A673 (cell line): Measurements from ENCODE around the gene MICU1. TPM values are rescaled to one million over a fixed set of nuclear protein-coding genes. Genes with fewer than 3 reads are reported as not detected.

ENCODE experiments used
- BruUV-seq: library from RNA; stranded (reverse); fragments of 400-500 nt; replicated peaks from 2 replicates; lab custom pipeline; 2021; lab: Mats Ljungman, UMichigan
- CTCF ChIA-PET: fragments of 300-600 bp; sonication (Branson Sonifier 250); formaldehyde crosslinking; loops from one replicate; lab custom pipeline; 2022; ENCODE audit warnings: antibody characterized with exemption; lab: Charles Lee
- POLR2A ChIA-PET: fragments of 300-600 bp; sonication (Branson Sonifier 250); formaldehyde crosslinking; loops from one replicate; lab custom pipeline; 2022; ENCODE audit warnings: antibody characterized with exemption; ENCODE audit not compliant: low non-redundant PET; lab: Charles Lee
- DNase-seq: peaks from one replicate; pipeline ENCODE4 v3.0.0-alpha.2; 2015; ENCODE audit warnings: low spot score
- H3K27ac ChIP-seq: fragments of 200-600 bp; sonication (generic); 2 replicates; pipeline ENCODE4 v1.5.1; 2016; ENCODE audit warnings: mixed run types, low read depth, mild to moderate bottlenecking, mixed read lengths, antibody characterized with exemption, low read length; ENCODE audit not compliant: poor library complexity, severe bottlenecking
- H3K27me3 ChIP-seq: fragments of 200-600 bp; sonication (generic); replicated peaks from 2 replicates; pipeline ENCODE4 v1.6.1; 2017; ENCODE audit warnings: mixed run types, low read depth, mild to moderate bottlenecking, mixed read lengths, antibody characterized with exemption, low read length; ENCODE audit not compliant: insufficient read depth, poor library complexity
- H3K36me3 ChIP-seq: fragments of 200-600 bp; sonication (generic); 2 replicates; pipeline ENCODE4 v1.6.1; 2016; ENCODE audit warnings: mixed run types, mild to moderate bottlenecking, mixed read lengths, antibody characterized with exemption, low read length; ENCODE audit not compliant: insufficient read depth, poor library complexity, severe bottlenecking
- H3K4me1 ChIP-seq: fragments of 200-600 bp; sonication (generic); 2 replicates; pipeline ENCODE4 v1.6.1; 2017; ENCODE audit warnings: mixed run types, mild to moderate bottlenecking, mixed read lengths, antibody characterized with exemption, low read length; ENCODE audit not compliant: insufficient read depth, poor library complexity, severe bottlenecking
- H3K4me3 ChIP-seq: fragments of 200-600 bp; sonication (generic); 2 replicates; pipeline ENCODE4 v1.5.1; 2016; ENCODE audit warnings: low read depth, mixed run types, mild to moderate bottlenecking, mixed read lengths, low read length; ENCODE audit not compliant: poor library complexity, severe bottlenecking
- H3K9me3 ChIP-seq: fragments of 200-600 bp; sonication (generic); 2 replicates; pipeline ENCODE4 v1.6.1; 2016; ENCODE audit warnings: mixed run types, low read depth, mild to moderate bottlenecking, mixed read lengths, antibody characterized with exemption, low read length; ENCODE audit not compliant: poor library complexity, severe bottlenecking
- EZH2 ChIP-seq: fragments of 200-600 bp; sonication (generic); IDR thresholded peaks from 2 replicates; pipeline ENCODE4 v1.6.1; 2017; ENCODE audit warnings: borderline replicate concordance, low read depth, mild to moderate bottlenecking, mixed read lengths, antibody characterized with exemption, low read length; ENCODE audit not compliant: poor library complexity, severe bottlenecking
- intact Hi-C: fragments of 100-400 bp; cut with micrococcal nuclease; formaldehyde crosslinking; loops from one replicate; pipeline ENCODE4 v1.10.0; 2022; ENCODE audit not compliant: unreplicated experiment
- total RNA-seq: library from RNA; stranded (reverse); gene quantifications from 2 replicates; pipeline ENCODE4 v1.2.3, GENCODE V29; 2021
- TF ChIP-seq, protein P1 (sequence below): fragments of 300-800, 200-600 bp; sonication (generic); conservative IDR thresholded peaks from 2 replicates; pipeline ENCODE4 v1.5.1; 2017; ENCODE audit warnings: low read depth, mild to moderate bottlenecking, antibody characterized with exemption, low read length, moderate library complexity, mixed read lengths

Gene MICU1
- total RNA-seq, 1 experiment from 2014 or later, result 37.7 TPM

DNA sequence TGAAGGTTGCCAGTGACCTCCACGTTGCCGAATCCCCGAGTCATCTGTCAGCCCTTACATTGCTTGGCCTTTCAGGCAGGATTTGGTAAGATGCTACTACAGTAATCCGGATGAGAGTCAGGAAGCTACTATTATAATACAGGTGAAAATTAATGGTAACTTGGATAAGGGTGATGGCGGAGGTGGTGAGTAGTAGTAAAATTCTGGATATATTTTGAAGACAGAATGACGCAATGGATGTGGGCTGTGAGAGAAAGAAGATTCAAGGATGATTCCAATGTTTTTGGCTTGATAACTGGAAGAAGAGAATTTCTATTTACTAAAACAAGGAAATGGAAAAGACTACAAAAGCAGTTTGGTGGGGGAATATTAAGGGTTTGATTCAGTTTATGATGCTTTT, 269.8 kb downstream of the MICU1 start:
- Histone ChIP-seq H3K4me1 (peaks cover 8% of the 10 kb centered on the region), H3K36me3 (no peaks in the 10 kb centered on the region), H3K9me3 (no peaks in the 10 kb centered on the region), H3K4me3 (no peak overlapping the region), H3K27ac (no peak overlapping the region), H3K27me3 (no peaks in the 10 kb centered on the region)
- BruUV-seq, result no TSS peak
- intact Hi-C loops, result no loop called here
- no peak for TF ChIP-seq EZH2
- TF ChIP-seq, protein P1, sequence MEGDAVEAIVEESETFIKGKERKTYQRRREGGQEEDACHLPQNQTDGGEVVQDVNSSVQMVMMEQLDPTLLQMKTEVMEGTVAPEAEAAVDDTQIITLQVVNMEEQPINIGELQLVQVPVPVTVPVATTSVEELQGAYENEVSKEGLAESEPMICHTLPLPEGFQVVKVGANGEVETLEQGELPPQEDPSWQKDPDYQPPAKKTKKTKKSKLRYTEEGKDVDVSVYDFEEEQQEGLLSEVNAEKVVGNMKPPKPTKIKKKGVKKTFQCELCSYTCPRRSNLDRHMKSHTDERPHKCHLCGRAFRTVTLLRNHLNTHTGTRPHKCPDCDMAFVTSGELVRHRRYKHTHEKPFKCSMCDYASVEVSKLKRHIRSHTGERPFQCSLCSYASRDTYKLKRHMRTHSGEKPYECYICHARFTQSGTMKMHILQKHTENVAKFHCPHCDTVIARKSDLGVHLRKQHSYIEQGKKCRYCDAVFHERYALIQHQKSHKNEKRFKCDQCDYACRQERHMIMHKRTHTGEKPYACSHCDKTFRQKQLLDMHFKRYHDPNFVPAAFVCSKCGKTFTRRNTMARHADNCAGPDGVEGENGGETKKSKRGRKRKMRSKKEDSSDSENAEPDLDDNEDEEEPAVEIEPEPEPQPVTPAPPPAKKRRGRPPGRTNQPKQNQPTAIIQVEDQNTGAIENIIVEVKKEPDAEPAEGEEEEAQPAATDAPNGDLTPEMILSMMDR, result no peak
- DNase-seq, result no peak
- POLR2A ChIA-PET, result no interaction called here
- CTCF ChIA-PET, result no interaction called here

DNA sequence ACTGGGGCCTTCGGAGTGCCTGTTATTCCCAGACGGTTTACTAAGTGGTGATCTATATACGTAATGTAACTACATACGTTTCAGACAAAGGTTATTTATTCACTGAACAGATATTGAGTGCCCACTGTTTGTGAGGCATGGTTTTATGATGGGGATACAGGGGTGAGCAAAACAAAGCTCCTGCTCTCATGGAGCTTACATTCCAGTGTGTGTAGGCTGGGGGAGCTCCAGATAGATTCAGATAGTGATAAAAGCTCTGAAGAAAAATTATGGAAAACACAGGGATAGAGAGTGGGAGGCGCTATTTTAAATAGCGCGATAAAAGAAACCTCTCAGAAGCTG, 270.7 kb downstream of the MICU1 start:
- TF ChIP-seq, protein P1, result no peak
- no peak for TF ChIP-seq EZH2
- peak overlapping the region; percentile 97 for H3K27ac ChIP-seq
- H3K4me1 ChIP-seq, result peaks cover 8% of the 10 kb centered on the region
- H3K4me3 ChIP-seq, result peak overlapping the region; percentile 72
- intact Hi-C loops, result no loop called here
- H3K9me3 ChIP-seq, result no peaks in the 10 kb centered on the region
- BruUV-seq, result TSS peak; percentile 82
- no peaks in the 10 kb centered on the region for H3K27me3 ChIP-seq
- no peak for DNase-seq
- POLR2A ChIA-PET, result interaction anchor here (0.5 kb wide), 1 partner anchor 213 kb away, joined by 3 read pairs; no protein-coding TSS in a partner anchor
- CTCF ChIA-PET, result interaction anchor here (0.6 kb wide), 1 partner anchor 515 kb away, joined by 3 read pairs; no protein-coding TSS in a partner anchor
- H3K36me3 ChIP-seq, result no peaks in the 10 kb centered on the region

GRCh38 chr10:72354356-72355213, 271.3 kb downstream of the MICU1 start, which contains the start of gene DNAJB12:
Gene DNAJB12 (minus strand): TSS chr10:72354919. CDS start chr10:72354897, 22 bp downstream.
- no TSS peak for BruUV-seq
- Histone ChIP-seq H3K9me3 (no peaks in the 10 kb centered on the region), H3K27me3 (no peaks in the 10 kb centered on the region), H3K4me1 (peaks cover 8% of the 10 kb centered on the region), H3K27ac (peak within 1 kb of the TSS; percentile 97), H3K4me3 (peak within 1 kb of the TSS; percentile 72), H3K36me3 (no peaks in the 10 kb centered on the region)
- intact Hi-C loops, result no loop called here
- DNase-seq, result peak; percentile 98
- ChIA-PET CTCF (interaction anchor here (0.6 kb wide), 1 partner anchor 515 kb away, joined by 3 read pairs; no protein-coding TSS in a partner anchor), POLR2A (no interaction called here)
- no peak for TF ChIP-seq EZH2
- TF ChIP-seq, protein P1, result no peak
